Skin epidermis (tissue), 12 donors: ENCODE results near the gene DENND2D.

Source experiments
- H3K27ac ChIP-seq, 21 experiments: fragments of 200-600 bp; sonication (generic) in 11 of 21; one replicate each; pipeline ENCODE4 v1.5.0; 2020; ENCODE audit warnings: mild to moderate bottlenecking in 3 of 21, inconsistent platforms in 2 of 21, moderate library complexity in 2 of 21
- H3K4me3 ChIP-seq, 7 experiments: fragments of 200-600 bp; sonication (generic) in 2 of 7; one replicate each; pipeline ENCODE4 v1.5.0; 2020; ENCODE audit warnings: inconsistent platforms in 2 of 7, mild to moderate bottlenecking in 2 of 7, moderate library complexity in 1 of 7

DENND2D gene

DNA sequence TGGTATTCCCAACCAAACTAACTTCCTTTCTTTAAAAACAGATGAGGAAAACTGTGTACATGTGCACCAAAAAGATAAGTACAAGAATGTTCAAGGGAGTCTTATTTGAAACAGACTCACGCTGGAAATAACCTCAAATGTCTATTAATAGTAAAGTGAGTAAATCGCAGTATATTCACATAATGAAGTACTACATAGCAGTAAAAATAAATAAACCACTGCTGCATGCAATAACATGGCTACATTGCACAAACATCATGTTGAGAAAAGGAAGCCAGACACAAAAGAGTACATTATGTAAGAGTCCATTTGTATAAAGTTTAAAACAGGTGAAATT is 5.2 kb upstream of the DENND2D start:
- H3K27ac ChIP-seq, result peak overlapping the region in 6 of 21 experiments; percentile 38 to 98 (median 92)
- H3K4me3 ChIP-seq, result no peak overlapping the region

GRCh38 chr1:111204983-111205713 is 4.7 kb upstream of the DENND2D start:
- H3K27ac ChIP-seq, result peak overlapping the region in 17 of 21 experiments; percentile 38 to 99 (median 92)
- H3K4me3 ChIP-seq, result peak overlapping the region in 1 of 7 experiments; percentile 62

- peak overlapping the region; percentile 50 to 77 (median 62) for H3K4me3 ChIP-seq
- H3K27ac ChIP-seq, result peak overlapping the region; percentile 84 to 99 (median 92)
These were observed 3.9 kb upstream of the DENND2D start for GRCh38 chr1:111204201-111204982.

DNA sequence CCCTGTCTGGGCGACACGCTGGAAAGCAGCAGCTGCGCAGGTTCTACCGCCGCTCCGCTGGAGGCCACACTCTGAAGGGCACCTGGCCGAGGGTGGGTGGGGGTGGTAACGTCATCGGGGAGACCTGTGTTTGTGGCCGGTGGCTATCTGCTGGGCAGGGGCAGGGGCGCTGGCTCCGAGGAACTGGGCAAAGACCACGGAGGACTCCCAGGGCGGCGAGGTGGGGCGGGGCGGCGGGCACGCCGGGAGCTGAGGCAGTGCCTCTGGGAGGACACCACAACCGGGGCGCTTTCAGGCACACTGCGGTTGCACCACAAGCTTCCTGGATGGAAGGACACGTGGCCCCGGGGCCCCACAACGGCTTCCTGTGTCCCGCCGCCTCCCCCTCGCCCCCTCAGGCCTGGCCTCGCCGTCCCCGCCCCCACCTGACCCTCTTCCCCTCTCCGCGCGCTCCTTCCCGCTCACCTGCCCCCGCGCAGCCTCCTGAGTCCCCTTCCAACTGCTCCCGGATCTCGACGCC is 3.3 kb upstream of the DENND2D start:
- peak overlapping the region; percentile 50 to 77 (median 62) for H3K4me3 ChIP-seq
- H3K27ac ChIP-seq, result peak overlapping the region; percentile 84 to 99 (median 92)

- Histone ChIP-seq H3K27ac (peak overlapping the region; percentile 20 to 99 (median 92)), H3K4me3 (peak overlapping the region; percentile 50 to 77 (median 62))
These were observed 2.5 kb upstream of the DENND2D start for GRCh38 chr1:111202707-111203623.

DNA sequence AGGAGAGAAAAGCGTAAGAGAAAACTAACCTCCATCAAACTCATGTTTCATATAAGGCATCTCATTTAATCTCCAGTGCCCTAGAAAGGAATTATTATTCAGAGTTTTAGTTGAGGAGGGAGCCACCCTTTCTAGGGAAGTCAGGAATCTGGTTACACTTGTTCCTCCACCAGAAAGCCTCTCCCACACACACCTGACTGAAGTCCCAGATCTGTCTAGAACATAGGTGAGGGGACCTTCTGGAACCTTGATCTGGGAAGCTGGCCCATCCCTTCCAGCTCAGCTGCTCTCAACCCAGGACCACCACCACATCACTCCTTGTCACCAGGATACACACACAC is 1.9 kb upstream of the DENND2D start:
- peak overlapping the region in 1 of 7 experiments; percentile 72 for H3K4me3 ChIP-seq

DNA sequence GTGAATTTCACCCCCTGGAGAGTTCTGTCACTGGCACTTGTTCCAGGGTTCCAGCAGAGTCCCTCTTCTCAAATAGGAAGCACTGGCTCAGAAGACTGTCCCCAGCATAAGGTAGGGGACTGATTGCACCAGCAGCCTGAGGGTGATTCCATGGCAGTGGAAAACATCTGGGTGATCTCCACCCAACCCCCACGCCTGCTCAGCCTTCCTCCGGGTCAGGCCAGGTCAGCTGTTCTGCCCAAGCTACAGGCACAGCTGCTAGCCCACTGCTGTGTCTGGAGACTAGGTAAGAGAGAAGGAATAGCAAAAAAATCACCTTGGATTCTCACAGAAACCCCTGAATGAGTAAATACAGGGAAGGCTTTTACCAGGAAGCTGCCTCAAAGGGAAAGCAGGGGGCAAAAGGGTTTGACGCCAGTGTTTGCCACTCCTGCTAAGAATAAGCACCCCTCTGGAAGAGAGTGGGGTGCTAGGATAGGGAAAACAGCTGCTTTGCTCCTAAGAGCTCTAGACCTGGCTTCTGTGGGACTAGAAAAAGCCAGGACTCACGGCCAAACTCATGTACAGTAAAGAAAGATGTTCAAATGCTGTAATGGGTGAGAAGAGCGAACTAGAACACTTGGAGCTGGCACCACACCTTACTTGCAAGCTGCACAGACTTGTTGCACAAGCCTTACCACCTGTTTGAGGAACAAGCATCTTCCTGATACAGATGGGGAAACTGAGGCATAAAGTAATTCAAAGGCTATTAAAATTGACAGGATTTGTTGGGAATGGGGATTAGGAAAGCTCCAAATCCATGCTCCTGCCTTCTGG is 1.0 kb upstream of the DENND2D start:
- H3K27ac ChIP-seq, result peak overlapping the region in 20 of 21 experiments; percentile 34 to 99 (median 92)
- H3K4me3 ChIP-seq, result peak overlapping the region in 1 of 7 experiments; percentile 45

More for the DNA sequence above, 1.9 kb upstream of the DENND2D start:
- H3K27ac ChIP-seq, result peak overlapping the region in 20 of 21 experiments; percentile 84 to 99 (median 92)

DNA sequence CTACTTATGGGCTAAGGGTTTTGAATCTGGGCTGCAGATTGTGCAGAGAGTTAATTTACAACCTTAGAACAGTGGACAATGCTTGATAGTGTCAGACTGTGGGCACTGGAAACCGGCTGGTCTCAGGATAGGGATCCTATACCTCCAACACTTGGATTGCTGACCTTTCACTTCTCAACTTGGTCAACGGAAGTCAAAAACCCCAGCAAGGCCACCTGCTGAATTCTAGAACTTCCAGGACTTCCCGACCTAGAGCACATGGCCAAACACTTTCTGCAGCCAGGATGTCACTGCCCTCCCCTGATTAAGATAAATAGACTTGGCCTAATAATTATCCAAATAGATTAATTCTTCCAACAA is 336 bp upstream of the DENND2D start:
- H3K4me3 ChIP-seq, result peak overlapping the region in 5 of 7 experiments; percentile 2 to 45 (median 34)
- H3K27ac ChIP-seq, result peak overlapping the region in 19 of 21 experiments; percentile 45 to 99 (median 93)

DNA sequence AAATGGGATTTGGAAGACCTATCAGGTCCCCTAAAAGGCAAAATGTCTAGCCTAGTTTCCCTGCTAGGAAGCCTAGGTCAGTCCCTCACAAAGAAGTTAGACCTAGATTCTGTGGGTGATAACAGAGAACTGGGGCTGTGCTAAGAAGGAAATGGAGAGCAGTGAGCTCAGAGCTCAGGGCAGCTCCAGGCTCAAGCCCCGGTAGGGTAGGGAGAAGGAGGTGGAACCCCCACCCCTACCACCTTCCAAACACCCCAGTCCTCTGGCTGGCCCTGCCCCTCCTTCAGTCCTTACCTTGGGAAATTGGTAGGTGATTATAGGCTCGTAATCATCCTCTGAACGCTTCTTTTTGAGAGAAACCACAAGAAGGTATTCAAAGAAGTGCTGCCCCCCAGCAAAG is 1.1 kb downstream of the DENND2D start:
- Histone ChIP-seq H3K27ac (peak overlapping the region; percentile 14 to 99 (median 92)), H3K4me3 (peak overlapping the region; percentile 2 to 45 (median 34))

- Histone ChIP-seq H3K27ac (peak overlapping the region in 20 of 21 experiments; percentile 45 to 99 (median 92)), H3K4me3 (peak overlapping the region; percentile 2 to 45 (median 34))
These were observed 1.6 kb downstream of the DENND2D start for GRCh38 chr1:111198836-111199235.

GRCh38 chr1:111197598-111198284 is 2.7 kb downstream of the DENND2D start:
- Histone ChIP-seq H3K4me3 (peak overlapping the region; percentile 2 to 45 (median 34)), H3K27ac (peak overlapping the region in 15 of 21 experiments; percentile 17 to 99 (median 93))

GRCh38 chr1:111196213-111196612 is 4.2 kb downstream of the DENND2D start:
- H3K4me3 ChIP-seq, result no peak overlapping the region
- H3K27ac ChIP-seq, result peak overlapping the region in 7 of 21 experiments; percentile 4 to 99 (median 93)

DNA sequence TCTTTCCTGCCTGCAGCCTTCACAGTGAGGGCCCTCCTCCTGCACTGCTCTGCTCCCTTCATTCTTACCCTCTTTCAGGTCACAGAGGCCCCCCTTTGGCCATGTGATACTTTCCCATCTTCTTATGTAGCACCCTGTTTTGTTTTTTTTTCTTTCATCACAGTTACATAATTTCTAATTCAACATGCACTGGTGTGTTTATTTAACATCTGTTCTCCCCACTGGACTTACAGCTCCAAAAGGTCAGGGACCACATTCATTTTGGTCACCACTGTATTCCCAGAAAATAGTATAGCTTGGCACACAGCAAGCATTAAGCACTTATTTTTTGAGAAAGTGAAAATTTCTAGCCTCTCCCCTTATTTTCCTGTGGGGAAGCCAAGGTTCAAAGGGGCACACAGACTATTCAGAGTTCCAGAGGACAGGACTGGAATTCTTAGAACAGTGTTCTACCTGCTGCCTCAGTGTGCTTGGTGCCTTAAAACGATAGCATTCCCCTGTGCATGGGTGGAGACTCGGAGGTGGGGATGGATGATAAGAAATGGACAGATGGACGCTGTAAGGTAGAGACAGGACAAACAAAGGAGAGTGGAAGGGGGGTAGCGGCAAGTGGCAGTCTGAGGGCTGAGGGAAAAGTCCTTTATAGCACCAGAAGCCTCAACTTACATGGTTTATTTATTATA is 5.3 kb downstream of the DENND2D start:
- Histone ChIP-seq H3K4me3 (no peak overlapping the region), H3K27ac (peak overlapping the region in 11 of 21 experiments; percentile 11 to 98 (median 75))

DNA sequence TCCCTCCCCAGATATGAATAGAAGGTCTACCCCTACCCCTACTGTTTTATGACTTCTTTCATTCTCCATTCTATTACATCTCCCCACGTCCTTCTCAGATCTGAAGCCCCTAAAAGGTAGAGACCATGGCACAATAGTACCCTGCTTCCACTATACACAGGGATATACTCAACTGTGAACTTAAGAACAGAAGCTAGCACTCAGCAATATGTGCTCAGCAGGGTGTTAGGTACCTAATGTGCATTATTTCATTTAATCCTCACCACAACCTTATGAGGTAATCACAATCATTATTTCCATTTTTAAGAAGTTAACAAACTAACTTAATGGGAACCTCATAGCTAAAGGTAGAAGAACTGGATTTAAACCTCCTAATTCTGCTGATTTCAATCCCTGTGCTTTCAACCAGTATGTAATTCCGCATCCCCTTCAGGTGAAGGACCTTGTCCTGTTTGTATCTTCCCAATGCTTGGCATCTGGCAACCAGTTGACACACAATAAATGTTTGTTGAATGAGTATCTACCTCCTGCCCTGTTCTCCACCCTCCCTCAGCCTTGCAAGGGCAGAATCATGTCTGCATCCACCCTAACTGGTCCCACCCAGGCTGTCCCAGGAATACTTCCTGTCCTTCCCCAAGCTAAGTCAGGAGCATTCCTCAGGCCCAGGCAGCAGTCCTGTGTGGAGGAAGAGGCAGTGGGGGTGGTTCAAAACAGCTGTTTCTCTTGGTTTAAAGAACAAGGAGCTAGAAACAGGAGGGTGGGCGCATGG is 6.5 kb downstream of the DENND2D start:
- no peak overlapping the region for H3K4me3 ChIP-seq
- peak overlapping the region in 19 of 21 experiments; percentile 16 to 98 (median 75) for H3K27ac ChIP-seq

- Histone ChIP-seq H3K27ac (peak overlapping the region in 20 of 21 experiments; percentile 16 to 98 (median 75)), H3K4me3 (no peak overlapping the region)
These were observed 7.6 kb downstream of the DENND2D start for GRCh38 chr1:111192658-111193519.

DNA sequence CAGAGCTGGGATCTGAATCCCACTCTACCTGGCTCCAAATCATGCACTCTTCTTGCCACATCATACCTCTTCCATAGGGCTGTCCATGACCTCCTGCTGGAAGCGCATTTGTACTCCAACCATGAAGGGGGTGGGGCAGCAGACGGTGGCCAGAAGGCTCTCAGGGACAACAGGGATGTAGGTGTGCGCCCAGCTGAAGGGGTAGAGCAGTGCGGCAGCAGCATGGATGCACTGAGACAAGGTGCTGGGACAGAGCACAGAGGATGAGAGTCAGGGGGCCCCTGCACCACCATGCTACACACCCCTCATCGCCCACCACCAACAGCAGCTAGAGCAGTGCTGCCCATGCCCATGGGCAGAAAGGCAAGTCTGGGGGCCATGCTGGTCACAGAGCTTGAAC is 8.4 kb downstream of the DENND2D start:
- Histone ChIP-seq H3K4me3 (no peak overlapping the region), H3K27ac (peak overlapping the region in 20 of 21 experiments; percentile 13 to 98 (median 75))
